ENCODE measurements around the gene HBA1. TPM values are rescaled to one million over a fixed set of nuclear protein-coding genes. Genes with fewer than 3 reads are reported as not detected.

Gene HBA1
- total RNA-seq, 2 donors from 2014 or later: 174 TPM; not detected in 1

- TF ChIP-seq, protein P1, sequence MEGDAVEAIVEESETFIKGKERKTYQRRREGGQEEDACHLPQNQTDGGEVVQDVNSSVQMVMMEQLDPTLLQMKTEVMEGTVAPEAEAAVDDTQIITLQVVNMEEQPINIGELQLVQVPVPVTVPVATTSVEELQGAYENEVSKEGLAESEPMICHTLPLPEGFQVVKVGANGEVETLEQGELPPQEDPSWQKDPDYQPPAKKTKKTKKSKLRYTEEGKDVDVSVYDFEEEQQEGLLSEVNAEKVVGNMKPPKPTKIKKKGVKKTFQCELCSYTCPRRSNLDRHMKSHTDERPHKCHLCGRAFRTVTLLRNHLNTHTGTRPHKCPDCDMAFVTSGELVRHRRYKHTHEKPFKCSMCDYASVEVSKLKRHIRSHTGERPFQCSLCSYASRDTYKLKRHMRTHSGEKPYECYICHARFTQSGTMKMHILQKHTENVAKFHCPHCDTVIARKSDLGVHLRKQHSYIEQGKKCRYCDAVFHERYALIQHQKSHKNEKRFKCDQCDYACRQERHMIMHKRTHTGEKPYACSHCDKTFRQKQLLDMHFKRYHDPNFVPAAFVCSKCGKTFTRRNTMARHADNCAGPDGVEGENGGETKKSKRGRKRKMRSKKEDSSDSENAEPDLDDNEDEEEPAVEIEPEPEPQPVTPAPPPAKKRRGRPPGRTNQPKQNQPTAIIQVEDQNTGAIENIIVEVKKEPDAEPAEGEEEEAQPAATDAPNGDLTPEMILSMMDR (IDR thresholded peaks at IDR 0.05): no peak
- DNase-seq (ENCODE audit: low spot score): no peak
- Histone ChIP-seq H3K4me1 (ENCODE audit: control insufficient read depth in 1 of 2, low read depth in 2 of 2) (no peaks in the 10 kb centered on the region), H3K36me3 (peaks cover 66% of the 10 kb centered on the region), H3K9me3 (no peaks in the 10 kb centered on the region), H3K27me3 (replicated peaks; ENCODE audit: insufficient read depth) (no peaks in the 10 kb centered on the region), H3K4me3 (no peak overlapping the region), H3K27ac (no peak overlapping the region)
- no peak for ATAC-seq (ENCODE audit: insufficient number of reproducible peaks, low FRiP score, low read depth)
Measured at GRCh38 chr16:212999-213398, 36.5 kb downstream of the HBA1 start.

- H3K4me3 ChIP-seq: no peak overlapping the region
- H3K27me3 ChIP-seq (replicated peaks; ENCODE audit: insufficient read depth): no peaks in the 10 kb centered on the region
- peaks cover 64% of the 10 kb centered on the region for H3K36me3 ChIP-seq
- TF ChIP-seq, protein P1 (IDR thresholded peaks at IDR 0.05): no peak
- no peaks in the 10 kb centered on the region for H3K9me3 ChIP-seq
- H3K27ac ChIP-seq: no peak overlapping the region
- ATAC-seq (ENCODE audit: insufficient number of reproducible peaks, low FRiP score, low read depth) (no peak), DNase-seq (ENCODE audit: low spot score) (no peak)
- H3K4me1 ChIP-seq (ENCODE audit: control insufficient read depth in 1 of 2, low read depth in 2 of 2): no peaks in the 10 kb centered on the region
Measured at GRCh38 chr16:220021-220420, 43.5 kb downstream of the HBA1 start.

Other genes with a start within 250 kb of the HBA1 start
- gene POLR3K, start 123.1 kb upstream of the HBA1 start, total RNA-seq: 1 to 10 TPM in 1 of 2 donors, not detected in 1; 1.4 TPM
- 10 to 100 TPM in 1 of 2 donors, 1 to 10 TPM in 1; 6.1 to 16.4 TPM for gene SNRNP25, start 122.9 kb upstream of the HBA1 start, total RNA-seq
- gene RHBDF1, start 104.0 kb upstream of the HBA1 start, total RNA-seq: 100 to 1,000 TPM; 109 to 138 TPM
- gene MPG, start 98.5 kb upstream of the HBA1 start, total RNA-seq: 100 to 1,000 TPM in 1 of 2 donors, 10 to 100 TPM in 1; 93.1 to 202 TPM
- gene NPRL3, start 38.0 kb upstream of the HBA1 start, total RNA-seq: 10 to 100 TPM; 22.0 to 35.7 TPM
- gene HBZ, start 24.0 kb upstream of the HBA1 start, total RNA-seq: not detected
- not detected for gene HBM, start 10.7 kb upstream of the HBA1 start, total RNA-seq
- gene HBA2, start 3.8 kb upstream of the HBA1 start, total RNA-seq: 100 to 1,000 TPM in 1 of 2 donors, 10 to 100 TPM in 1; 47.9 to 433 TPM
- gene HBQ1, start 3.8 kb downstream of the HBA1 start, total RNA-seq: not detected
- 100 to 1,000 TPM; 101 to 171 TPM for gene LUC7L, start 52.8 kb downstream of the HBA1 start, total RNA-seq
- gene FAM234A, start 58.1 kb downstream of the HBA1 start, total RNA-seq: 100 to 1,000 TPM in 1 of 2 donors, 10 to 100 TPM in 1; 51.7 to 141 TPM
- gene RGS11, start 99.3 kb downstream of the HBA1 start, total RNA-seq: 10 to 100 TPM; 16.8 to 19.4 TPM
- not detected for gene ARHGDIG, start 103.9 kb downstream of the HBA1 start, total RNA-seq
- 1 to 10 TPM in 1 of 2 donors, under 1 TPM in 1; 0.81 to 3.2 TPM for gene PDIA2, start 106.5 kb downstream of the HBA1 start, total RNA-seq
- 10 to 100 TPM; 20.0 to 27.2 TPM for gene AXIN1, start 176.0 kb downstream of the HBA1 start, total RNA-seq
- 10 to 100 TPM; 33.2 to 59.2 TPM for gene MRPL28, start 193.9 kb downstream of the HBA1 start, total RNA-seq
- gene PGAP6, start 205.3 kb downstream of the HBA1 start, total RNA-seq: 10 to 100 TPM; 38.7 to 55.4 TPM
- gene NME4, start 220.5 kb downstream of the HBA1 start, total RNA-seq: 10 to 100 TPM; 68.7 to 91.2 TPM
- 10 to 100 TPM; 24.1 to 25.6 TPM for gene DECR2, start 225.2 kb downstream of the HBA1 start, total RNA-seq
- gene RAB11FIP3, start 249.0 kb downstream of the HBA1 start, total RNA-seq: 10 to 100 TPM; 70.1 to 71.1 TPM

Data from thoracic aorta (tissue), 2 donors.